HUES64 (cell line): ENCODE data around the gene IL1RL2.

Experiments used
- H3K27ac ChIP-seq: 2 replicates; pipeline ENCODE4 v1.7.0; 2013; ENCODE audit warnings: low read depth, low read length, inconsistent platforms
- H3K27me3 ChIP-seq: 2 replicates; pipeline ENCODE4 v1.6.1; 2013; ENCODE audit warnings: mild to moderate bottlenecking, low read length; ENCODE audit not compliant: insufficient read depth
- H3K36me3 ChIP-seq: 2 replicates; pipeline ENCODE4 v1.6.1; 2013; ENCODE audit warnings: mild to moderate bottlenecking, low read length; ENCODE audit not compliant: insufficient read depth
- H3K4me1 ChIP-seq: 2 replicates; pipeline ENCODE4 v1.6.1; 2013; ENCODE audit warnings: mild to moderate bottlenecking, low read length, moderate library complexity; ENCODE audit not compliant: insufficient read depth
- H3K4me3 ChIP-seq: 2 replicates; pipeline ENCODE4 v1.5.1; 2013; ENCODE audit warnings: mild to moderate bottlenecking, low read length, moderate library complexity
- H3K9ac ChIP-seq: 2 replicates; pipeline ENCODE4 v1.6.1; 2013; ENCODE audit warnings: mild to moderate bottlenecking, low read depth, low read length
- H3K9me3 ChIP-seq: 2 replicates; pipeline ENCODE4 v1.6.1; 2013; ENCODE audit warnings: low read depth, low read length; ENCODE audit not compliant: insufficient read depth
- WGBS: fragments of 150-250, 120-280 bp; methylation state at CpG from one replicate; pipeline ENCODE4 v1.1.7; 2013; ENCODE audit warnings: missing lambda C conversion rate; 5-methylcytosine and 5-hydroxymethylcytosine counted together

IL1RL2 gene

DNA sequence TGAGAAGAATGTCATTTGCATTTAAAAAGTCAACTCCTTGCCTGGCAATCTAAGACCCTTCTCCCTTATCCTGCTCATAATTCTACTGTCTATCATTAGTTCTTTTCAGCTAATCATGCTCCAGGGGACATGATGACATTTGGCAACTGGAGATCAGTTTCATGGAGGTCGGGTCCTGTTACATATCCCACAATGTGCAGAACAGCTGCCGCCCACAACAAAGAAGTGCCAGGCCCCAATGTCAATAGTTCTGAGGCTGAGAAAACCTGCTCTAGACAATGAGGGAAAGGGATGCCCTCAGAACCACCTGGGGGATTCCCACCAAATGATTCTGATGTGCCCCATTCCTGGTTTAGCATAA is 71.2 kb downstream of the IL1RL2 start:
- 95% methylated on average over 2 of the region's 2 CpGs for WGBS
- no peaks in the 10 kb centered on the region for H3K9me3 ChIP-seq
- no peaks in the 10 kb centered on the region for H3K36me3 ChIP-seq
- no peak overlapping the region for H3K4me3 ChIP-seq
- H3K9ac ChIP-seq: no peak overlapping the region
- H3K27me3 ChIP-seq: no peaks in the 10 kb centered on the region
- no peaks in the 10 kb centered on the region for H3K4me1 ChIP-seq
- H3K27ac ChIP-seq: no peak overlapping the region

DNA sequence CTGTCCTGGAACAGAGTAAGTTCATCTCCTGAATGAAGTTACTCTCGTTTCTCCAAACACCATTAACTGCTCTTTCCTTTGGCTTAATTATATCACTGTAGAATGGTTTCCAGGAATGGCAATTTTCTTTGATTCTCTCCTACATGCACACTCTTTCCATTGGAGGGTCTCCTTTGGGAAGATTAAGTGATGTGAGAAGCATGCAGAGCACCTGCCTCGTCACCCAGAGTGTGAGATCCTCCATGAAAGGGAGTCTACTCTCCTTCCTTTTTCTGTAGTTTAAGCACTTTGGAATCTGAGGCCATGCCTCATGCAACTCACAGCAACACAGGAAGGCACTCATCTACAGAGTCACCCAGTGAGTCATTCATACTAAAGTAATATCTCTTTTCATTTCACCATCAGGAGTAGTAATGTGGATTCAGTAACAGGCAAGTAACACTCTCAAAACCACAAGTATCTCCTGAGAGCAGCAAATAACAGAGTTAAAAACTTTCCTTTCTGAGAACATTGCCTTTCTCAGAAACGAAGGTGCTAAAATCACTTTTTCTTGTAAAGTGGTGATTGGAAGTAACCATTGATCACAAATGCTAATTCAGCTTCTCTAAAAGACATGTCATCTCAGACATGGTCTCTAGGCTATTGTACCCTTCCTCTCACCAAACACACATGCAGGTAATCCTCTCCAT is 71.7 kb downstream of the IL1RL2 start:
- no peaks in the 10 kb centered on the region for H3K4me1 ChIP-seq
- WGBS: 89% methylated on average over 3 of the region's 3 CpGs
- H3K27me3 ChIP-seq: no peaks in the 10 kb centered on the region
- no peak overlapping the region for H3K27ac ChIP-seq
- H3K4me3 ChIP-seq: no peak overlapping the region
- H3K9ac ChIP-seq: no peak overlapping the region
- no peaks in the 10 kb centered on the region for H3K36me3 ChIP-seq
- H3K9me3 ChIP-seq: no peaks in the 10 kb centered on the region

DNA sequence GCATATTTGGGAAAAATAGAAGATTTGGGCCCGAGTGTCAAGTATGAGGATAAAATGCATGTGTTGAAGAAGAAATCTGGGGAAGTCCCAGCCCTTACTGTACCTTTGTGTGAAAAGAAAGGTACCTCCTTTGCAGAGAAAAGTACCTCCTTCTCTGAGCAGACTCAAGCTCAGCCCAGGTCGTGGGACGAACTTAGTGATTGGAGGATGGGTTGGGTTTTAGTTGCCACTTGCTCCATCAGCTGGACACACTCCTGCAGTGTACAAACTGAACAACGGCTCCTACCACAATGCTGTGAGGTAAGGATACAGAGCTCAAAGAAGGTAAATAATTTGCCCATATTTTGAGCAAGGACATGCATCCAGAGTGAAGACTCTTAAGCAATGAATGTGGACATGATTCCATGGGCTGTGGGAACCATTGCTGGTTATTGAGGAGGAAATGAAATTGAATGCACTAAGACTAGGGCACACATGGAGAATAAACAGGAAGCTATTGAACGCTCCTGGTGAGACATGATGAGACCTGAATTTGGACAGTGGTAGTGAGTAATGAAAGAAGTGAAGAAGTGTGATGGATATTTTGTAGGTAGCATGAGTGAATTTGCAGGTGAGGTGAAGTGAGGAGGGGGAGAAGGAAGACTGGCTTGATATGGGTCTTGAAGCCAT is 74.8 kb downstream of the IL1RL2 start:
- Histone ChIP-seq H3K27ac (no peak overlapping the region), H3K4me3 (no peak overlapping the region), H3K9me3 (no peaks in the 10 kb centered on the region), H3K9ac (no peak overlapping the region), H3K27me3 (no peaks in the 10 kb centered on the region), H3K4me1 (no peaks in the 10 kb centered on the region), H3K36me3 (no peaks in the 10 kb centered on the region)
- 91% methylated on average over 5 of the region's 5 CpGs for WGBS

- Histone ChIP-seq H3K9ac (no peak overlapping the region), H3K36me3 (no peaks in the 10 kb centered on the region), H3K27ac (no peak overlapping the region), H3K27me3 (no peaks in the 10 kb centered on the region), H3K4me3 (no peak overlapping the region), H3K9me3 (no peaks in the 10 kb centered on the region), H3K4me1 (no peaks in the 10 kb centered on the region)
- 90% methylated on average over 6 of the region's 6 CpGs for WGBS
These were observed 75.7 kb downstream of the IL1RL2 start for GRCh38 chr2:102262216-102263129.

GRCh38 chr2:102264952-102265351 is 78.1 kb downstream of the IL1RL2 start:
- Histone ChIP-seq H3K4me1 (no peaks in the 10 kb centered on the region), H3K4me3 (no peak overlapping the region), H3K27ac (no peak overlapping the region), H3K9ac (no peak overlapping the region), H3K36me3 (no peaks in the 10 kb centered on the region), H3K27me3 (no peaks in the 10 kb centered on the region), H3K9me3 (no peaks in the 10 kb centered on the region)
- 80% methylated on average over 2 of the region's 2 CpGs for WGBS

- Histone ChIP-seq H3K4me3 (no peak overlapping the region), H3K27me3 (no peaks in the 10 kb centered on the region; the same call in 1 of the 2 replicates), H3K9ac (no peak overlapping the region), H3K4me1 (no peaks in the 10 kb centered on the region), H3K36me3 (no peaks in the 10 kb centered on the region), H3K27ac (no peak overlapping the region), H3K9me3 (no peaks in the 10 kb centered on the region)
- WGBS: 93% methylated on average over 1 of the region's 1 CpG
These were observed 79.4 kb downstream of the IL1RL2 start for GRCh38 chr2:102266204-102266603.

DNA sequence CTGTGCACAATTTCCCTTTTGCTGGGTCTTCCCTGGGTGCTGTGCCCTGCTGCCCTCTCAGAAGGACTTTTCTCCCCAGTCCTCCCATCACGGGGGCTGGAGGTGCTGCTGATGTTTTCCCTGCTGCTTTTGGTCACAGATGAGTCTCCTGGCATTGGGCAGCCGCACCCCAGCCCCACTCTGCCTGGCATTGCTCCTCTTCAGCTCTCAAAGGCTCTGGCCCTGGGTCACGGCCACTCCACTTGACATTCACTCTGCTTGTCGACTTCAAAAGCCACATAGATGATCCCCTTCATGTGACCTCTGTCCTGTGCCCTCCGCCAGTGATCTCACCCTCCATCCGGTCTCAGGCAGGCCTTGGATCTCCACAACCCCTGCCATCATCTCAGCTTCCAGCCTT is 81.0 kb downstream of the IL1RL2 start:
- no peaks in the 10 kb centered on the region for H3K4me1 ChIP-seq
- H3K4me3 ChIP-seq: no peak overlapping the region
- no peak overlapping the region for H3K9ac ChIP-seq
- H3K27ac ChIP-seq: no peak overlapping the region
- no peaks in the 10 kb centered on the region for H3K36me3 ChIP-seq
- 88% methylated on average over 6 of the region's 6 CpGs for WGBS
- H3K9me3 ChIP-seq: no peaks in the 10 kb centered on the region
- H3K27me3 ChIP-seq: no peaks in the 10 kb centered on the region; the same call in 1 of the 2 replicates

DNA sequence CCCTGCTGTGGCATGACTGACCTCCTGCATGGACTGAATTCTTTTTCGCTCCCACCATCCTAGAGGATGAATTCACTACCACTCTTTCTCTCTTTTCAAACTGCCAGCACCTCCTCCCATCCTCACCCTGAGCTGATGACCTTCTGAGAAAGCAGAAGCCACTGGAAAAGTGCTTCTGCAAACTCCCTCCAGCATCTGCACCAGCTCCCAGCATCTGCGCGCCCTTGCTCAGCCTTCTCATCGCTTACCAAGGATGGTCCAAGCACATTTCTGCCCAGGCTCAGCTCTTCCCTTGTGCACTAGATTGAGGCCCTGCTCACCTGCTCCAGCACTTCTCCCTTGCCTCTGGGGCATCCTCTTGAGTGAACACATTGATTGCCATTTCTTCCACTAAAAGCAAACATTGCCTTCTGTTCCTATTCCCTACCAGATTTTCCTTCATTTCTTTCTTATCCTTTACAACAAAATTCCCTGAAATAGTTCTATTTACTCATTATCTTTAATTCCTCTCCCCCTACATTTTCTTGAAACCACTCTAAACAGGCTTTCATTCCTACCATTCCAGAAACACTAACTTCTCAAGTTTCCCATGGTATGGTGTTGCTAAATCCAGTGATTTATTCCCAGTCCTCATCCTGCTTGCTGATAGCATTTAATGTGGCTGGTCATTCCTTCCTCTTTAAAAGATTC is 81.8 kb downstream of the IL1RL2 start:
- WGBS: 96% methylated on average over 4 of the region's 4 CpGs
- no peaks in the 10 kb centered on the region for H3K9me3 ChIP-seq
- H3K9ac ChIP-seq: no peak overlapping the region
- H3K4me3 ChIP-seq: no peak overlapping the region
- H3K36me3 ChIP-seq: no peaks in the 10 kb centered on the region
- H3K27ac ChIP-seq: no peak overlapping the region
- H3K4me1 ChIP-seq: no peaks in the 10 kb centered on the region
- no peaks in the 10 kb centered on the region; the same call in 1 of the 2 replicates for H3K27me3 ChIP-seq

- no peak overlapping the region for H3K27ac ChIP-seq
- whole genome bisulfite sequencing: 97% methylated on average over 4 of the region's 4 CpGs
- no peaks in the 10 kb centered on the region; the same call in 1 of the 2 replicates for H3K27me3 ChIP-seq
These were observed 82.3 kb downstream of the IL1RL2 start for GRCh38 chr2:102269200-102269524.

DNA sequence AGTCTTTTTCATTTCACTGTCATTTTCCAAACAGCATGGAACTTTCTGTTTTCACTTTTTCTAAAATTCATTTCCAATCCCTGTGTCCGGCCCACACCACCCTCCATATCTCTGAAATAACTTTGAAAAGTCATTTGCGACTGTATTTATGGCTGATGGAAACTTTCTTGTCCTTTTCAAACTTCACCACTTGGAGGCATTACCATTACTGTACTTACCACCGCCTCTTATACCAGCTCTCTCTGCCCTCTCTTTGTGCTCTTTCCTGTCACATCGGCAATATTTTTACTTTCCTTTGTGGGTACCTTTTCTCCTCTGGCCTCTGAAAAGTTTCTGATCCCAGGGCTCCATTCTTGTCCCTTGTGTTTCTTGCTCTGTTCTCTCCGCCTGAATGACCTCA is 85.0 kb downstream of the IL1RL2 start:
- WGBS: 86% methylated on average over 4 of the region's 5 CpGs
- Histone ChIP-seq H3K27me3 (no peaks in the 10 kb centered on the region; the same call in 1 of the 2 replicates), H3K4me1 (no peaks in the 10 kb centered on the region), H3K4me3 (no peak overlapping the region), H3K27ac (no peak overlapping the region), H3K9ac (no peak overlapping the region), H3K9me3 (peaks cover 12% of the 10 kb centered on the region; the same call in 1 of the 2 replicates), H3K36me3 (no peaks in the 10 kb centered on the region)

More at GRCh38 chr2:102269200-102269524, 82.3 kb downstream of the IL1RL2 start:
- H3K36me3 ChIP-seq: no peaks in the 10 kb centered on the region
- no peaks in the 10 kb centered on the region for H3K4me1 ChIP-seq
- no peak overlapping the region for H3K9ac ChIP-seq
- H3K9me3 ChIP-seq: no peaks in the 10 kb centered on the region
- H3K4me3 ChIP-seq: no peak overlapping the region
